ENCODE results near the gene ELAVL3. TPM values are rescaled to one million over a fixed set of nuclear protein-coding genes. Genes with fewer than 3 reads are reported as not detected.
"Not testable (repeated sequence)": the region's sequence is repeated elsewhere in the genome, so short reads cannot be mapped to it uniquely, and the experiment has no call there.

Gene ELAVL3
- total RNA-seq, 6 experiments from 2014 or later = not detected

- Mint-ChIP-seq H3K4me1 (ENCODE audit: low read depth) (no peaks in the 10 kb centered on the region), H3K9me3 (no peaks in the 10 kb centered on the region), H3K4me3 (no peak overlapping the region), H3K36me3 (ENCODE audit: low read depth) (no peaks in the 10 kb centered on the region), H3K27me3 (ENCODE audit: insufficient read depth) (peaks cover 7% of the 10 kb centered on the region), H3K27ac (no peak overlapping the region)
- DNase-seq = no peak
- TF ChIP-seq CTCF (IDR thresholded peaks at IDR 0.05) = no peak
Observed at GRCh38 chr19:11473725-11474124, 7.1 kb downstream of the ELAVL3 start.

GRCh38 chr19:11468266-11468845, 12.5 kb downstream of the ELAVL3 start:
- not testable (repeated sequence) for H3K4me1 Mint-ChIP-seq (ENCODE audit: low read depth); DNase-seq

GRCh38 chr19:11465600-11465999, 15.2 kb downstream of the ELAVL3 start:
- no peak for TF ChIP-seq CTCF (IDR thresholded peaks at IDR 0.05)
- no peak overlapping the region for H3K27ac Mint-ChIP-seq
- no peaks in the 10 kb centered on the region for H3K36me3 Mint-ChIP-seq (ENCODE audit: low read depth)
- H3K9me3 Mint-ChIP-seq = no peaks in the 10 kb centered on the region
- no peaks in the 10 kb centered on the region for H3K4me1 Mint-ChIP-seq (ENCODE audit: low read depth)
- H3K4me3 Mint-ChIP-seq = no peak overlapping the region
- no peaks in the 10 kb centered on the region; the same call in 1 of the 2 replicates for H3K27me3 Mint-ChIP-seq (ENCODE audit: insufficient read depth)
- no peak for DNase-seq

More at GRCh38 chr19:11468266-11468845, 12.5 kb downstream of the ELAVL3 start:
- not testable (repeated sequence) for H3K27ac Mint-ChIP-seq; H3K27me3 Mint-ChIP-seq (ENCODE audit: insufficient read depth); H3K4me3 Mint-ChIP-seq; H3K9me3 Mint-ChIP-seq; H3K36me3 Mint-ChIP-seq (ENCODE audit: low read depth)

- Mint-ChIP-seq H3K27ac (no peak overlapping the region), H3K36me3 (ENCODE audit: low read depth) (no peaks in the 10 kb centered on the region), H3K9me3 (no peaks in the 10 kb centered on the region), H3K4me3 (no peak overlapping the region), H3K4me1 (ENCODE audit: low read depth) (no peaks in the 10 kb centered on the region), H3K27me3 (ENCODE audit: insufficient read depth) (no peaks in the 10 kb centered on the region; the same call in 1 of the 2 replicates)
- no peak for DNase-seq
- no peak for TF ChIP-seq CTCF (IDR thresholded peaks at IDR 0.05)
Observed at GRCh38 chr19:11464333-11465265, 16.2 kb downstream of the ELAVL3 start.

- TF ChIP-seq CTCF (IDR thresholded peaks at IDR 0.05) = no peak
- H3K4me1 Mint-ChIP-seq (ENCODE audit: low read depth) = no peaks in the 10 kb centered on the region
- H3K27ac Mint-ChIP-seq = no peak overlapping the region
- H3K36me3 Mint-ChIP-seq (ENCODE audit: low read depth) = no peaks in the 10 kb centered on the region
- no peaks in the 10 kb centered on the region for H3K9me3 Mint-ChIP-seq
- H3K4me3 Mint-ChIP-seq = no peak overlapping the region
- H3K27me3 Mint-ChIP-seq (ENCODE audit: insufficient read depth) = no peaks in the 10 kb centered on the region; the same call in 1 of the 2 replicates
- DNase-seq = no peak
Observed at GRCh38 chr19:11463391-11463790, 17.5 kb downstream of the ELAVL3 start.

GRCh38 chr19:11461453-11461852, 19.4 kb downstream of the ELAVL3 start:
- no peak for TF ChIP-seq CTCF (IDR thresholded peaks at IDR 0.05)
- DNase-seq = no peak
- Mint-ChIP-seq H3K4me1 (ENCODE audit: low read depth) (no peaks in the 10 kb centered on the region), H3K4me3 (no peak overlapping the region), H3K9me3 (no peaks in the 10 kb centered on the region), H3K27ac (no peak overlapping the region), H3K27me3 (ENCODE audit: insufficient read depth) (no peaks in the 10 kb centered on the region; the same call in 1 of the 2 replicates), H3K36me3 (ENCODE audit: low read depth) (no peaks in the 10 kb centered on the region)

Data from HFFc6 (cell line).